K562 (cell line): Measurements from ENCODE around the gene AJM1. TPM values are rescaled to one million over a fixed set of nuclear protein-coding genes. Genes with fewer than 3 reads are reported as not detected.
A peak's percentile ranks its signal among the peaks of the same experiment; 100 is the strongest.

Source experiments
- ATF7 ChIP-seq: fragments of 450-650 bp; IDR thresholded peaks from 2 replicates; pipeline ENCODE4 v1.7.1; 2014; ENCODE audit warnings: mild to moderate bottlenecking, moderate library complexity
- CXXC5 ChIP-seq: fragments of 250-450 bp; sonication (Bioruptor Pico); IDR thresholded peaks from 2 replicates; pipeline ENCODE4 v1.8.0; 2022; ENCODE audit warnings: inconsistent platforms, mild to moderate bottlenecking, moderate library complexity
- HDAC1 ChIP-seq, 2 experiments: fragments of 450-650 bp; IDR thresholded peaks; 2 replicates each; pipeline ENCODE4 v1.6.1; 2016 to 2017; ENCODE audit warnings: inconsistent platforms in 1 of 2, mild to moderate bottlenecking in 1 of 2, moderate library complexity in 1 of 2
- HDAC2 ChIP-seq: fragments of 450-650 bp; IDR thresholded peaks from 2 replicates; pipeline ENCODE4 v1.6.1; 2016; ENCODE audit warnings: mild to moderate bottlenecking
- L3MBTL2 ChIP-seq: fragments of 450-650 bp; IDR thresholded peaks from 2 replicates; pipeline ENCODE4 v1.6.1; 2016; ENCODE audit warnings: mild to moderate bottlenecking, moderate library complexity
- MYC ChIP-seq, 2 experiments: fragments of 250-450 bp in 1 of 2; sonication (Bioruptor Pico) in 1 of 2; IDR thresholded peaks; 2 replicates each; pipeline versions ENCODE4 v1.5.1 to v1.6.1; 2012 to 2021; ENCODE audit warnings: low read depth in 2 of 2, borderline replicate concordance in 1 of 2, improper control_type of control experiment in 1 of 2, low read length in 1 of 2, mild to moderate bottlenecking in 1 of 2, moderate library complexity in 1 of 2
- PRDM10 ChIP-seq: fragments of 450-650 bp; IDR thresholded peaks from 2 replicates; pipeline ENCODE4 v1.6.1; 2018; ENCODE audit not compliant: partially characterized antibody
- SREBF1 ChIP-seq: fragments of 150-350 bp; IDR thresholded peaks from 2 replicates; pipeline ENCODE4 v1.6.1; 2014; ENCODE audit warnings: antibody characterized with exemption, low read depth, low read length, borderline replicate concordance
- ZBTB8A ChIP-seq: fragments of 450-650 bp; IDR thresholded peaks from 2 replicates; pipeline ENCODE4 v1.6.1; 2018; ENCODE audit warnings: mild to moderate bottlenecking, moderate library complexity; ENCODE audit not compliant: partially characterized antibody
- ZNF384 ChIP-seq: IDR thresholded peaks from 2 replicates; pipeline ENCODE4 v1.6.1; 2012; ENCODE audit warnings: low read depth, low read length, improper control_type of control experiment
- ZNF695 ChIP-seq: fragments of 450-650 bp; formaldehyde crosslinking; IDR thresholded peaks from 2 replicates; pipeline ENCODE4 v1.4.0; 2020; ENCODE audit warnings: mild to moderate bottlenecking, moderate library complexity
- ZNF717 ChIP-seq: fragments of 250-450 bp; sonication (Bioruptor Pico); IDR thresholded peaks from 2 replicates; pipeline ENCODE4 v1.5.0; 2021
- polyA plus RNA-seq, 8 experiments: library from polyadenylated mRNA; depleted of rRNA in 4 of 8; stranded (reverse) in 5 of 8; unstranded in 3 of 8; fragments of >200 nt; fragmentation: Nextera tagmentation in 2 of 8; fragmentation: Illumina TruSeq in 1 of 8; extraction: Ambion mirVana in 2 of 8; extraction: Trizol in 1 of 8; gene quantifications; 2 replicates each; pipeline versions ENCODE4 v1.2.1 to v1.2.3, GENCODE V29; 2011 to 2014; ENCODE audit warnings: inconsistent platforms in 1 of 8, missing spikeins in 1 of 8
- total RNA-seq, 7 experiments: library from RNA; depleted of rRNA in 6 of 7; stranded (reverse); fragments of >200 nt in 6 of 7; fragmentation: Illumina TruSeq in 2 of 7; extraction: Trizol in 2 of 7; gene quantifications; 2 replicates each; pipeline versions ENCODE4 v1.2.1 to v1.2.3, GENCODE V29; 2011 to 2021; ENCODE audit warnings: low replicate concordance in 1 of 7
- TF ChIP-seq, protein P1 (sequence below), 2 experiments: fragments of 450-650 bp; IDR thresholded peaks; 2 replicates each; pipeline ENCODE4 v1.6.1; 2018; ENCODE audit warnings: mild to moderate bottlenecking in 2 of 2, low read depth in 1 of 2; ENCODE audit not compliant: partially characterized antibody in 2 of 2
- TF ChIP-seq, protein P2 (sequence below): conservative IDR thresholded peaks from 2 replicates; pipeline ENCODE4 v1.6.1; 2011; ENCODE audit warnings: low read depth, mild to moderate bottlenecking, low read length; ENCODE audit not compliant: control insufficient read depth
- TF ChIP-seq, protein P3 (sequence below): fragments of 450-650 bp; IDR thresholded peaks from 2 replicates; pipeline ENCODE4 v1.7.0; 2016; ENCODE audit warnings: borderline replicate concordance

Gene AJM1
- total and polyA plus RNA-seq, 9 of the 15 experiments (the other 6 are each of a cell fraction or from before 2014, with no cell fraction given): 0.01 to 3.7 (median 0.65) TPM; not detected in 1

DNA sequence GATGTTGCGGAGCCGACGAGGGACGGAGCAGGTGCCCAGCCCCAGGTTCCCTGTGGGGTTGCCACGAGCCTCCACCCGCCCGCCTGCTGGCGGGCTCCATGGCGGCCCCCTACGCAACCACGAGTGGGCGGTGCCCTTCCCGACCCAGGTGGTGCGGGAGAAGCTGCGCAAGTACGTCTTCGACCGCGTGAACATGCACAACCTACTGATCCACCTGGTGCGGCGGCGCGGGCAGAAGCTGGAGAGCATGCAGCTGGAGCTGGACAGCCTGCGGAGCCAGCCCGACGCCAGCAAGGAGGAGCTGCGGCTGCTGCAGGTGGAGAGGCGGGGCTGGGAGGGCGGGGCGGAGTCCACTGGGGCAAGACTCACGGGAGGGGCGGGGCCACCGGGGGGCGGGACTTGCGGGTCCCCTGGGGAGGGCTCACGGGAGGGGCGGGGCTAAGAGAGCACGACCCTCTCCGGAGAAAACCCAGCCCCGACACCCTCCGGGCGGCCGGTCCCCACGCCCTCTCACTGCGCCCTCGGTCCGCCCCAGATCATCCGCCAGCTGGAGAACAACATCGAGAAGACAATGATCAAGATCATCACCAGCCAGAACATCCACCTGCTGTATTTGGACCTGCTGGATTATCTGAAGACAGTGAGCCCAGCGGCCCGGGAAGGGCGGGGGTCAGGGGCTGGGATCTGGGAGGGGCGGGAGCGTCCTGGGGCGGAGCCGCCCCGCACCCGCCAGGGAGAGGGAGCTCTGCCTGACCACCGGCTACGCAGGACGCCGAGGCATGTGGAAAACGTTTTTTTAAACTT is 42.2 kb upstream of the AJM1 start (continued):
- TF ChIP-seq, protein P1, sequence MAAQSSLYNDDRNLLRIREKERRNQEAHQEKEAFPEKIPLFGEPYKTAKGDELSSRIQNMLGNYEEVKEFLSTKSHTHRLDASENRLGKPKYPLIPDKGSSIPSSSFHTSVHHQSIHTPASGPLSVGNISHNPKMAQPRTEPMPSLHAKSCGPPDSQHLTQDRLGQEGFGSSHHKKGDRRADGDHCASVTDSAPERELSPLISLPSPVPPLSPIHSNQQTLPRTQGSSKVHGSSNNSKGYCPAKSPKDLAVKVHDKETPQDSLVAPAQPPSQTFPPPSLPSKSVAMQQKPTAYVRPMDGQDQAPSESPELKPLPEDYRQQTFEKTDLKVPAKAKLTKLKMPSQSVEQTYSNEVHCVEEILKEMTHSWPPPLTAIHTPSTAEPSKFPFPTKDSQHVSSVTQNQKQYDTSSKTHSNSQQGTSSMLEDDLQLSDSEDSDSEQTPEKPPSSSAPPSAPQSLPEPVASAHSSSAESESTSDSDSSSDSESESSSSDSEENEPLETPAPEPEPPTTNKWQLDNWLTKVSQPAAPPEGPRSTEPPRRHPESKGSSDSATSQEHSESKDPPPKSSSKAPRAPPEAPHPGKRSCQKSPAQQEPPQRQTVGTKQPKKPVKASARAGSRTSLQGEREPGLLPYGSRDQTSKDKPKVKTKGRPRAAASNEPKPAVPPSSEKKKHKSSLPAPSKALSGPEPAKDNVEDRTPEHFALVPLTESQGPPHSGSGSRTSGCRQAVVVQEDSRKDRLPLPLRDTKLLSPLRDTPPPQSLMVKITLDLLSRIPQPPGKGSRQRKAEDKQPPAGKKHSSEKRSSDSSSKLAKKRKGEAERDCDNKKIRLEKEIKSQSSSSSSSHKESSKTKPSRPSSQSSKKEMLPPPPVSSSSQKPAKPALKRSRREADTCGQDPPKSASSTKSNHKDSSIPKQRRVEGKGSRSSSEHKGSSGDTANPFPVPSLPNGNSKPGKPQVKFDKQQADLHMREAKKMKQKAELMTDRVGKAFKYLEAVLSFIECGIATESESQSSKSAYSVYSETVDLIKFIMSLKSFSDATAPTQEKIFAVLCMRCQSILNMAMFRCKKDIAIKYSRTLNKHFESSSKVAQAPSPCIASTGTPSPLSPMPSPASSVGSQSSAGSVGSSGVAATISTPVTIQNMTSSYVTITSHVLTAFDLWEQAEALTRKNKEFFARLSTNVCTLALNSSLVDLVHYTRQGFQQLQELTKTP (IDR thresholded peaks at IDR 0.05; ENCODE audit: low read depth in 1 of 2, partially characterized antibody in 2 of 2): no peak
- TF ChIP-seq ZBTB8A: no peak
- TF ChIP-seq HDAC2: no peak
- TF ChIP-seq, protein P2, sequence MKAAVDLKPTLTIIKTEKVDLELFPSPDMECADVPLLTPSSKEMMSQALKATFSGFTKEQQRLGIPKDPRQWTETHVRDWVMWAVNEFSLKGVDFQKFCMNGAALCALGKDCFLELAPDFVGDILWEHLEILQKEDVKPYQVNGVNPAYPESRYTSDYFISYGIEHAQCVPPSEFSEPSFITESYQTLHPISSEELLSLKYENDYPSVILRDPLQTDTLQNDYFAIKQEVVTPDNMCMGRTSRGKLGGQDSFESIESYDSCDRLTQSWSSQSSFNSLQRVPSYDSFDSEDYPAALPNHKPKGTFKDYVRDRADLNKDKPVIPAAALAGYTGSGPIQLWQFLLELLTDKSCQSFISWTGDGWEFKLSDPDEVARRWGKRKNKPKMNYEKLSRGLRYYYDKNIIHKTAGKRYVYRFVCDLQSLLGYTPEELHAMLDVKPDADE: 0 out of 2 replicates have a peak, but pooled peaks have one; percentile 31
- TF ChIP-seq MYC (IDR thresholded peaks at IDR 0.05; ENCODE audit: low read depth, low read length): peak; percentile 34; the same call in 1 of the 2 replicates
- no peak for TF ChIP-seq MYC (CRISPR knock-in tag; IDR thresholded peaks at IDR 0.05; ENCODE audit: borderline replicate concordance, low read depth)
- TF ChIP-seq ZNF384: no peak
- TF ChIP-seq ZNF695 (CRISPR knock-in tag): no peak
- TF ChIP-seq, protein P3, sequence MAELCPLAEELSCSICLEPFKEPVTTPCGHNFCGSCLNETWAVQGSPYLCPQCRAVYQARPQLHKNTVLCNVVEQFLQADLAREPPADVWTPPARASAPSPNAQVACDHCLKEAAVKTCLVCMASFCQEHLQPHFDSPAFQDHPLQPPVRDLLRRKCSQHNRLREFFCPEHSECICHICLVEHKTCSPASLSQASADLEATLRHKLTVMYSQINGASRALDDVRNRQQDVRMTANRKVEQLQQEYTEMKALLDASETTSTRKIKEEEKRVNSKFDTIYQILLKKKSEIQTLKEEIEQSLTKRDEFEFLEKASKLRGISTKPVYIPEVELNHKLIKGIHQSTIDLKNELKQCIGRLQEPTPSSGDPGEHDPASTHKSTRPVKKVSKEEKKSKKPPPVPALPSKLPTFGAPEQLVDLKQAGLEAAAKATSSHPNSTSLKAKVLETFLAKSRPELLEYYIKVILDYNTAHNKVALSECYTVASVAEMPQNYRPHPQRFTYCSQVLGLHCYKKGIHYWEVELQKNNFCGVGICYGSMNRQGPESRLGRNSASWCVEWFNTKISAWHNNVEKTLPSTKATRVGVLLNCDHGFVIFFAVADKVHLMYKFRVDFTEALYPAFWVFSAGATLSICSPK: no peak
- TF ChIP-seq L3MBTL2: peak; percentile 90
- TF ChIP-seq ZNF717: no peak
- peak; percentile 27; the same call in 1 of the 2 replicates for TF ChIP-seq CXXC5 (CRISPR knock-in tag)
- TF ChIP-seq HDAC1 (IDR thresholded peaks at IDR 0.05): peak in 1 of 2 experiments; percentile 28; a peak in 1 of 4 replicates
- no peak for TF ChIP-seq SREBF1
- peak; percentile 51 for TF ChIP-seq PRDM10
- TF ChIP-seq ATF7: no peak
